Activated CD4-positive, alpha-beta T cell treated with anti-CD3 and anti-CD28 coated beads, Interleukin-2, amount 10 ng/mL, durations not matched to agents 24 days and 14 days (primary cell): Measurements from ENCODE around the gene GEMIN5. TPM values are rescaled to one million over a fixed set of nuclear protein-coding genes. Genes with fewer than 3 reads are reported as not detected.
"Not testable (repeated sequence)": the region's sequence is repeated elsewhere in the genome, so short reads cannot be mapped to it uniquely, and the experiment has no call there.

Source experiments
- DNase-seq: peaks from one replicate; pipeline ENCODE4 v3.0.0; 2022
- H3K27ac Mint-ChIP-seq: one replicate; pipeline ENCODE4 v1.8.0; 2022; ENCODE audit warnings: mild to moderate bottlenecking, mixed read lengths
- H3K27me3 Mint-ChIP-seq: one replicate; pipeline ENCODE4 v1.8.0; 2022; ENCODE audit warnings: mixed read lengths
- H3K36me3 Mint-ChIP-seq: one replicate; pipeline ENCODE4 v1.8.0; 2022; ENCODE audit warnings: low read depth, mild to moderate bottlenecking, mixed read lengths
- H3K4me1 Mint-ChIP-seq: one replicate; pipeline ENCODE4 v1.8.0; 2021; ENCODE audit warnings: mixed read lengths
- H3K4me3 Mint-ChIP-seq: one replicate; pipeline ENCODE4 v1.8.0; 2022; ENCODE audit warnings: mild to moderate bottlenecking, moderate library complexity, mixed read lengths
- H3K9me3 Mint-ChIP-seq: one replicate; pipeline ENCODE4 v1.8.0; 2021; ENCODE audit warnings: mixed read lengths
- intact Hi-C: fragments of 100-400 bp; cut with micrococcal nuclease; formaldehyde crosslinking; loops from one replicate; pipeline ENCODE4 v1.15.1; 2023
- total RNA-seq: library from RNA; stranded (reverse); gene quantifications from 2 replicates; pipeline ENCODE4 v1.2.3, GENCODE V29; 2022

The GEMIN5 gene
- total RNA-seq, 1 donor from 2014 or later: 44.7 TPM

- intact Hi-C loops: no loop called here
- H3K27me3 Mint-ChIP-seq: no peaks in the 10 kb centered on the region
- peaks cover 9% of the 10 kb centered on the region for H3K4me1 Mint-ChIP-seq
Observed at GRCh38 chr5:154962494-154962893, 24.5 kb upstream of the GEMIN5 start.

GRCh38 chr5:154956712-154957111 lies 18.7 kb upstream of the GEMIN5 start:
- no peak overlapping the region for H3K27ac Mint-ChIP-seq
- no peaks in the 10 kb centered on the region for H3K9me3 Mint-ChIP-seq
- peaks cover 33% of the 10 kb centered on the region for H3K36me3 Mint-ChIP-seq
- H3K4me3 Mint-ChIP-seq: no peak overlapping the region
- peaks cover 9% of the 10 kb centered on the region for H3K4me1 Mint-ChIP-seq
- intact Hi-C loops: no loop called here
- no peak for DNase-seq
- no peaks in the 10 kb centered on the region for H3K27me3 Mint-ChIP-seq

More at GRCh38 chr5:154962494-154962893, 24.5 kb upstream of the GEMIN5 start:
- Mint-ChIP-seq H3K36me3 (peaks cover 41% of the 10 kb centered on the region), H3K27ac (no peak overlapping the region), H3K9me3 (no peaks in the 10 kb centered on the region), H3K4me3 (no peak overlapping the region)
- no peak for DNase-seq

DNA sequence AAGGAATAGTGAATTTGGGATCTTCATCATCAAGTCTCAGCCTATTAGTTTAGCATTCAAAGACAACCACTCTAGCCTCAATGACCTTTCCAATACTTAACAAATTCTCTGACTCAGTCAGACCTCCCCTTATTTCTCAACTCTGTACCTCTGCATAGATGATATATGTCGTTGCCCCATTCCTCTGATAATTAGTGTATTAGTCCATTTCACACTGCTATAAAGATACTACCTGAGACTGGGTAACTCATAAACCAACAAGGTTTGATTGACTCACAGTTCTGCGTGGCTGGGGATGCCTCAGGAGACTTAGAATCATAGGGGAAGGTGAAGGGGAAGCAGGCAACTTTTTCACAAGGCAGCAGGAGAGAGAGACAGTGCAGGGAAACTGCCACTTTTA lies 11.8 kb upstream of the GEMIN5 start:
- Mint-ChIP-seq H3K4me3 (no peak overlapping the region), H3K9me3 (no peaks in the 10 kb centered on the region), H3K27ac (no peak overlapping the region), H3K36me3 (peaks cover 21% of the 10 kb centered on the region), H3K27me3 (no peaks in the 10 kb centered on the region), H3K4me1 (peaks cover 10% of the 10 kb centered on the region)
- intact Hi-C loops: no loop called here
- no peak for DNase-seq

- H3K4me1 Mint-ChIP-seq: peaks cover 10% of the 10 kb centered on the region
- H3K9me3 Mint-ChIP-seq: no peaks in the 10 kb centered on the region
- no peaks in the 10 kb centered on the region for H3K27me3 Mint-ChIP-seq
- intact Hi-C loops: no loop called here
- DNase-seq: no peak
- H3K36me3 Mint-ChIP-seq: peaks cover 19% of the 10 kb centered on the region
- no peak overlapping the region for H3K4me3 Mint-ChIP-seq
- H3K27ac Mint-ChIP-seq: no peak overlapping the region
Observed at GRCh38 chr5:154948313-154948712, 10.3 kb upstream of the GEMIN5 start.

GRCh38 chr5:154947778-154948177 lies 9.8 kb upstream of the GEMIN5 start:
- intact Hi-C loops: loop anchor here (2.0 kb wide), 1 partner anchor 57 kb away; no protein-coding TSS in a partner anchor
- no peaks in the 10 kb centered on the region for H3K27me3 Mint-ChIP-seq
- peaks cover 17% of the 10 kb centered on the region for H3K36me3 Mint-ChIP-seq
- H3K9me3 Mint-ChIP-seq: no peaks in the 10 kb centered on the region
- H3K4me3 Mint-ChIP-seq: no peak overlapping the region
- DNase-seq: no peak
- H3K4me1 Mint-ChIP-seq: peaks cover 13% of the 10 kb centered on the region
- no peak overlapping the region for H3K27ac Mint-ChIP-seq

GRCh38 chr5:154945695-154946301 lies 7.8 kb upstream of the GEMIN5 start:
- DNase-seq: no peak
- Mint-ChIP-seq H3K4me3 (no peak overlapping the region), H3K27ac (no peak overlapping the region), H3K9me3 (no peaks in the 10 kb centered on the region), H3K36me3 (peaks cover 11% of the 10 kb centered on the region), H3K27me3 (no peaks in the 10 kb centered on the region), H3K4me1 (peaks cover 18% of the 10 kb centered on the region)
- intact Hi-C loops: loop anchor here (2.0 kb wide), 1 partner anchor 59 kb away; no protein-coding TSS in a partner anchor

- Mint-ChIP-seq H3K4me3 (no peak overlapping the region), H3K4me1 (peaks cover 18% of the 10 kb centered on the region), H3K27ac (no peak overlapping the region), H3K9me3 (no peaks in the 10 kb centered on the region), H3K27me3 (no peaks in the 10 kb centered on the region), H3K36me3 (peaks cover 9% of the 10 kb centered on the region)
- intact Hi-C loops: no loop called here
- no peak for DNase-seq
Observed at GRCh38 chr5:154944716-154945115, 6.7 kb upstream of the GEMIN5 start.

- Mint-ChIP-seq H3K4me3 (no peak overlapping the region), H3K36me3 (peaks cover 9% of the 10 kb centered on the region), H3K27me3 (no peaks in the 10 kb centered on the region), H3K9me3 (no peaks in the 10 kb centered on the region), H3K27ac (no peak overlapping the region), H3K4me1 (peaks cover 15% of the 10 kb centered on the region)
- DNase-seq: no peak
- intact Hi-C loops: no loop called here
Observed at GRCh38 chr5:154943527-154943926, 5.5 kb upstream of the GEMIN5 start.

GRCh38 chr5:154940772-154941620 lies 3.0 kb upstream of the GEMIN5 start, which contains the start of gene MRPL22:
MRPL22 (plus strand) TSS chr5:154941073; CDS start chr5:154941111, 38 bp downstream.
- no peaks in the 10 kb centered on the region for H3K9me3 Mint-ChIP-seq
- H3K27me3 Mint-ChIP-seq: no peaks in the 10 kb centered on the region
- H3K36me3 Mint-ChIP-seq: peaks cover under 1% of the 10 kb centered on the region
- H3K27ac Mint-ChIP-seq: peak within 1 kb of the TSS; percentile 94
- peak; percentile 99 for DNase-seq
- intact Hi-C loops: loop anchor here (1.0 to 2.0 kb wide), 2 partner anchors 187 to 496 kb away; partner anchors contain the start of gene SAP30L
- peak within 1 kb of the TSS; percentile 98 for H3K4me3 Mint-ChIP-seq
- peaks cover 24% of the 10 kb centered on the region for H3K4me1 Mint-ChIP-seq

DNA sequence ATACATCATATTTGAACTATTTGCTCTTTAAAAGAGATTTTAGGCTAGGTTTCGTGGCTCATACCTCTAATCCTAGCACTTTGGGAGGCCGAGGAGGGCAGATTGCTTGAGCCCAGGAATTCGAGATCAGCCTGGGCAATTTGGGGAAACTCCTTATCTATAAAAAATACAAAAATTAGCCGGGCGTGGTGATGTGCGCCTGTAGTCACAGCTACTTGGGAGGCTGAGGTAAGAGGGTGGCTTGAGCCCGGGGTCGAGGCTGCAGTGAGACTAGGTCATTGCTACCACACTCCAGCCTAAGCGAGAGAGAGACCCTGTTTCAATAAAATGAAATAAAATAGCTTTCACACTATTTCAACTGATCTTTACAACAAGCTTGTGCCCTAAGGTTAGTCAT lies 2.4 kb upstream of the GEMIN5 start:
- H3K4me3 Mint-ChIP-seq: peak overlapping the region; percentile 98
- H3K4me1 Mint-ChIP-seq: peaks cover 27% of the 10 kb centered on the region
- no peak for DNase-seq
- H3K9me3 Mint-ChIP-seq: no peaks in the 10 kb centered on the region
- peak overlapping the region; percentile 94 for H3K27ac Mint-ChIP-seq
- no peaks in the 10 kb centered on the region for H3K27me3 Mint-ChIP-seq
- H3K36me3 Mint-ChIP-seq: peaks cover 3% of the 10 kb centered on the region
- intact Hi-C loops: loop anchor here (2.0 kb wide), 1 partner anchor 496 kb away; the partner anchor contains the start of gene SAP30L

DNA sequence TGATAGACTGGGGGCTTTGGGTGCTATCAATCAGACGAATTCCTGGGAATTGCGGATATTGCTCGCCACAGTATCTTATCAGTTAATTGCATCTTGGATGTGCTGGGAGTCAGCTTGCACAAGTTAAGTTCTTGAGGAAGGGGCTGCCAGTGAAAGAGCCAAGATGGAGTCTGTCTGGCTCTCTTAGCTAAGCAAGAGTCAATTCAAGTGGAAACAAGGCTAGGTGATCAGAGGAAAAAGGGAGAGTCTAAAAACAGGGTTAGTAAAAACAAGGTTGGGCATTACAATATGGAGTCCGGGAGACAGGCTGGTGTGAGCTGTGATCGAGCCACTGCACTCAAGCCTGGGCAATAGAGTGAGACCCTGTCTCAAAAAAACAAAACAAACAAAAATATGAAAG lies 1.4 kb upstream of the GEMIN5 start:
- peak overlapping the region; percentile 2 for H3K27ac Mint-ChIP-seq
- H3K36me3 Mint-ChIP-seq: peaks cover 13% of the 10 kb centered on the region
- H3K27me3 Mint-ChIP-seq, DNase-seq, H3K9me3 Mint-ChIP-seq, H3K4me3 Mint-ChIP-seq, intact Hi-C loops: not testable (repeated sequence)
- peaks cover 36% of the 10 kb centered on the region for H3K4me1 Mint-ChIP-seq

- H3K9me3 Mint-ChIP-seq: no peaks in the 10 kb centered on the region
- peaks cover 33% of the 10 kb centered on the region for H3K4me1 Mint-ChIP-seq
- H3K36me3 Mint-ChIP-seq: peaks cover 21% of the 10 kb centered on the region
- intact Hi-C loops: no loop called here
- peak; percentile 58 for DNase-seq
- no peaks in the 10 kb centered on the region for H3K27me3 Mint-ChIP-seq
- H3K4me3 Mint-ChIP-seq: peak overlapping the region; percentile 92
- peak overlapping the region; percentile 88 for H3K27ac Mint-ChIP-seq
Observed at GRCh38 chr5:154937186-154937717, 759 bp downstream of the GEMIN5 start.

DNA sequence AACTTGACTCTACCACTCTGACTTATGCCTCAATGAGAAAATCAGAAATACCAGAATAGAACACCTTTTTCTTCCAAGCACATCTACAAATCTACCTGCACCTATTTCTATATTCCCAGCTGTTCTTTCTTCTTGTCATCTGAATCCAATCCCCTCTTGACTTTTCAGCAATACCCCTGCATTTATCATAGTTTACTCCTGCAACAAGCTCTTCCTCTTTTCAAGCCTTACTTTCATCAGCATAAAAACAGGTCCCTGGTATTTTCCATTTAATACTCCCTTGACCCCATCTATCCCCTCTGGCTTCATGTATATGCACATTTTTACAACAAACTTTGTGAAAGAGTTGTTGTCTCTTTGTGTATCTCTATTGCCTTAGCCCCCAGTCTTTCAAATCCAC lies 3.1 kb downstream of the GEMIN5 start:
- H3K36me3 Mint-ChIP-seq: peaks cover 36% of the 10 kb centered on the region
- peaks cover 29% of the 10 kb centered on the region for H3K4me1 Mint-ChIP-seq
- H3K27me3 Mint-ChIP-seq: no peaks in the 10 kb centered on the region
- no peak overlapping the region for H3K4me3 Mint-ChIP-seq
- H3K9me3 Mint-ChIP-seq: no peaks in the 10 kb centered on the region
- intact Hi-C loops: no loop called here
- H3K27ac Mint-ChIP-seq: no peak overlapping the region
- DNase-seq: no peak

DNA sequence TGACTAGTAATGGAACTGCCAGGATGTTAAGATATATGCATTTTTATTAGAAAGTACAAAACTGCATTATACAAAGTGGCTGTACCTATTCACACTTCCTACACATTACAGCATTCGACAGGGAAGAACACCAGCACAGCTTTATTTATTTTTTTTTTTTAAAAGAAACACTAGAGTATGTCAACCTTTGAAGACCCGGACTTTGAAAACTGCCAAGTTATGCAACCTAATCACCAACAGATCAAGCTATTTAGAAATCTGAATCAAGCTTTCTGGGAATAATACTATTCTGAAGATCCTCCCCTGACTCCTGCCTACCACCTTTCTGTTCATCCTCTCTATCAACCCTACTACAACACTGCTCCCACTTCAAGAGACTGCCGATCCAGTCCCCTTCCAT lies 4.5 kb downstream of the GEMIN5 start:
- DNase-seq: no peak
- intact Hi-C loops: no loop called here
- Mint-ChIP-seq H3K4me1 (peaks cover 25% of the 10 kb centered on the region), H3K9me3 (no peaks in the 10 kb centered on the region), H3K27me3 (no peaks in the 10 kb centered on the region), H3K4me3 (no peak overlapping the region), H3K27ac (no peak overlapping the region), H3K36me3 (peaks cover 41% of the 10 kb centered on the region)
